Activated naive CD4-positive, alpha-beta T cell treated with anti-CD3 and anti-CD28 coated beads, Interleukin-2, amount 50 U/mL, for 16 hours (primary cell): Measurements from ENCODE around the gene EXOC4.
"Not testable (repeated sequence)": the region's sequence is repeated elsewhere in the genome, so short reads cannot be mapped to it uniquely, and the experiment has no call there.

Experiments
- DNase-seq: peaks from one replicate; pipeline ENCODE4 v3.0.0-alpha.2; 2020

The EXOC4 gene

DNA sequence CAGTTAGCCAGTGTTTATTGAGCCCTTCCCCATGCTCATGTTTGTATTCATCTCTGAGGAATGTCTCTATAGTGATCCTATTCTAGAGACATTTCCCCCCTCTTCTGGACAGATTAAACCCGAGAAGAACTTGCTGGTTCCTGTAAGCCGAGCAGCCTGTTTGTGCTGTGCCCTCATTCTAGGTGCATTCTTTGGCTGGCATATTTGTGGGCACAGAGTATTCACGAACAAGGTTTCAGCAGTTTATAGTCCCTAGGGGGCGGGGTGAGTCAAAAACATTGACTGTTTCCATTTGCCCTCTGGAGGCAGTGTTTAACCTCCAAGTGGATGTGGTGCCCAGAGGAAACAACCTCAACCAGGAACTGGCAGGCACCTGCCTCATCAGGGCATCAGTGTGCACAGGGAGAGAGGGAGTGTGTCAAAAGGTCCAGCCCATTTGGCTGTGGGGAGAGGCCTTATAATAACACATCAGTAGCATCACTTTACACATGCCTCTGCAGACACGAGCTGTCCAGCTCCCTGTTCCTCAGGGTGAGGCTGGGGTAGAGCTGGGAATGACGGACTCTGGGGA, 600.9 kb downstream of the EXOC4 start:
- no peak for DNase-seq

DNA sequence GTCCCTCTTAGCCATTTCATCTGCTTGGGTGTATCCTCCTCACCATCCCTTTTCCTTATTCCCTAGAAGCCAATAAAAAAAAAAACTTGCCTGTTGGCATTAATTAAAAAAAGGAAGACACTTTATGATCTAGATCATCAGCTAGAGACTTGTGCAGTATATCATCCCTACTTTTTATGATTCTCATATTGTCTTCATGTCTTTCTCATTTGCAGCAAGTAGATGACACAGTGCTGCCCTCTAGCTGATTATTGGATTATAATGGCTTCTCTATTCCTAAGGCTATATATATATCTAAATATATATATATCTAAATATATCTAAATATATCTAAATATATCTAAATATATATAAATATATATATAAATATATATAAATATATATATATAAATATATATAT, 601.9 kb downstream of the EXOC4 start:
- no peak for DNase-seq

DNA sequence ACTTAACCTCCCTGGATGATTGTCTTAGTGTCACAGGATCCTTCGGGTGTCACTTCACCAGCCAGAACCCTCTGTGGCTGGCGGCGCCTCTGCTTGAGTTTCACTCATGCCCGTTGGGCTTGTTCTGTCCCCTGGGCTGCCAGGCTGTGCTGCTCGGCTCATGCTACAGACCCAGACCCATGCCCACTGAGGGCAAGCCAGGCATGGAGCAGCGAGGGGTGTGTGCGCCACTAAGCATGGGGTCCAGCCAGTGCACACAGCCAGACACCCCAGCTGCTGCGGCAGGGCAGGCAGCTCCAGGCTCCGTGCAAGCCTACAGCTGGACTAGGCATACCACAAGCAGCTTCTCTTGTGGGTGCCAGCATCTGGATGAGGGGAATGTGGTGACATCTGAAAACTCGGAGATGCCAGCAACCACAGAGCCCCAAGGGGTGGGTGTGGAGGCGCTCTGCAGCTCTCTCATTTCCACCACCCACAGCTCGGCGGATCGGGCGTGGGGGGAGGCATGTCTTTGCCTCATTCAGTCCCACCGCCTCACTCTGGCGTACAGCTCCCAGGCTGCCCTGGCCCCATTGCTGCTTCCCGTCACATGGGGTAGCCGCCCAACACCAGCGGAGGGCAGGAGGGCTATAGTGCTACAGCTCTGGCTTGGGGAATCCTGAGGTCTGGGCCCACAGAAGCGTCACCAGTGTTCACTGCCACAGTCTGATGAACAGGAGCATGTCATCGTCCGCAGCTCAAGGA, 604.7 kb downstream of the EXOC4 start:
- DNase-seq = no peak

DNA sequence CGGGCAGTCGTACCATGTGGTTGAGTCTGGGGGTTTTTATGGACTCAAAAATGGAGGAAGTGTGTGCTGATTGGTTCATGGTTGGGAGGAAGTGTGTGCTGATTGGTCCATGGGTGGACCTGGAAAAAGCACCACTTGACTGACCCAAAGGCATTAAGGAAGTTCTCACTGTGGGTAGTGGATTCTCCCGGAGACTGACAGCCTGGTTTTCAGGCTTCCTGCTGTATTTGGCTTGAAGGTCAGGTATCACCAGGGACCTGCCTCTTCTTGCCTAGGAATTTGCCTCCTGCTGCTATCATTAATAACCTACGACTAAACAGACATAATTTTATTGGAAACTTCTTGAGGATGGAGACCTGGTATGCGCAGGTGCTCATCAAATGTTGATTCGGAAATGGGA, 605.4 kb downstream of the EXOC4 start:
- no peak for DNase-seq

DNA sequence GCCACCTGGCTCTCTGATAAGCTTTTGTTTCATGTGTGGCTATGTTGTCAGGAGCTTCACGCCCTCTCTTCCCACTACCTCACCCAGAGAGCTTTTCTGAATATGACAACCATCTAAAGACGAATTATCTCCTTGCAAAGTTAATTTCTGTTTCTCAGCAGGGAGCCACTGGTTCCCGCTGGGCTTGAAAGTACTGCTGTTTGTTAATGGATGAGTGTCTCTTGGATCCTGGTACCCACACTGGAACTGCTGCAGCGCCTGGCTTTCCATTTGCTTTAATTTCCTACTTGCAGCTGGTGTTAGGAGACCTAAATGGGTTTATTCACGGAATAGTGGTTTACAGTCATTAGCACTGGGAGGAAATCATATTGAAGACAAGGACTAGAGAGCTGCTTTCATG, 606.4 kb downstream of the EXOC4 start:
- DNase-seq = no peak

DNA sequence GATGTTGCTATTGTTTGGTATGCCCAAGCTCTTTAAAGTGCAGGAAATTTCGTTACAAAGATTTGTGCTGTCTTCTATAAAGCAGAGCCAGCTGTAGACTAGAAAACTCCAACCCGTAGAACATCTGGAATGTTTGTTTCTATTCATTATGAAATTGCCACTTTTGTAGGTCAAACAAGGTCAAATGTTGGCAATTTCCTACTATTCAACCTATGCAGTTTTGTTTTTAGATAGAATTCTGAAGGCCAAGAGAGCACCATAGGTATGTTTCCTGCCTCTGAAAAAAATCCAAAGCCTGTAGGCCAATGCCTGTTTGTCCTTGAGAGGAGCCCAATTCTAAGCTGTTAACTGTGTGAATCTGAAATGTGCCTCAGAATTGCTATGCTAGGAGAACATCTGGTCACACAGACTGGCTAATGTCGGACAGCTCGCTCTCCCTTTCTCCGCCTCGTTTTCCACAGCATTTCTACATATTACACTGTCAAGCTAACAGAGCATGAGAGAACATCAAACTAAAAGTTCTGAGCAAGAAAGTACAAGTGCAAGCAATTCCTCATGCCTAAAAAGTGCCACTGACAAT, 607.1 kb downstream of the EXOC4 start:
- no peak for DNase-seq

DNA sequence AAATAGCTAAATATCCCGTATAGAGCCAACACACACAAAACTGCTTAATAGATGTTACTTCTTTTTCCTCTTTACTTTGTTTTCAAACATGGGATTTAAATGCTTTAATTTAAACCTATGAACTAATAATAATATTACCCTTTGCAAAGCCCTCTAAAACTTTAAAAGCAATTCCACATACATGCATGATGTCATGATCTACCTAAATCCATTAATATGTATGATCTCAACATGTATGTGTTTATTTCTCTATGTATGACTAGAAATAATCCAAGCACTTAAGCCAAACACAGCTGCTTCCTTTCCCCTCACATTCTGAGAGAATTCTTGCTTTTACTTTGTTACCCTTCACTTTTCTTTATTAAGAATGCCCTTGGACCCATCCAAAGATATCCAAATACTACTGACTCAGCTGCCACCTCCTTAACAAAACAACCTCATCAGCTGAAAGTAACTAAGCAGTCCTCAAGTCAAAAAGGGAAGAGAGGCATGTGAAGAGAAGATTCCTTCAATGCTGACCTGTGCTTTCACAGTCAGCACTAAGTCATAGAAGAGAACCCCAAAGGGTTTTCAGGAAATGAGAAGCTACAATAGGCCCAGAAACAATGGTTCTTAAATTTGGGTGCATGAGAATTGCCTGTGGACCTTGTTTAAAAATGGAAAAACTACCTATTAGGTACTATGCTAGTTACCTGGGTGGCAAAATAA, 607.9 kb downstream of the EXOC4 start:
- no peak for DNase-seq

DNA sequence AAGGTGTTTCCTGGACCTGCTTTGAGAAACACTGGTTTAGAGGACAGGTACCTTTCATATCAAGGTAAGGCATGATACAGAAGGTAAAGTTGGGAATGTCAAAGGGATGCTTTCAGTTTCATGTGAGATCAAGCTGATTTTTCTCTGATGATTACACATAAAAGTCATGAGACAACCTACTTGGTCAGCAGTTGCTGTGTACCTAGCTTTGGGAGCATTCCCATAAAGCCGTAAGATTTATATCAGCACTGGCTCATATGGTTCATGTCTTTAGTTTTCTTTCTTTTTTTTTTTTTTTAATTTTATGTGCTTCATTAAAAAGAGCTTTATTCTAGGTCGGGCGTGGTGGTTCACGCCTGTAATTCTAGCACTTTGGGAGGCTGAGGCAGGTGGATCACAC, 609.0 kb downstream of the EXOC4 start:
- no peak for DNase-seq

DNA sequence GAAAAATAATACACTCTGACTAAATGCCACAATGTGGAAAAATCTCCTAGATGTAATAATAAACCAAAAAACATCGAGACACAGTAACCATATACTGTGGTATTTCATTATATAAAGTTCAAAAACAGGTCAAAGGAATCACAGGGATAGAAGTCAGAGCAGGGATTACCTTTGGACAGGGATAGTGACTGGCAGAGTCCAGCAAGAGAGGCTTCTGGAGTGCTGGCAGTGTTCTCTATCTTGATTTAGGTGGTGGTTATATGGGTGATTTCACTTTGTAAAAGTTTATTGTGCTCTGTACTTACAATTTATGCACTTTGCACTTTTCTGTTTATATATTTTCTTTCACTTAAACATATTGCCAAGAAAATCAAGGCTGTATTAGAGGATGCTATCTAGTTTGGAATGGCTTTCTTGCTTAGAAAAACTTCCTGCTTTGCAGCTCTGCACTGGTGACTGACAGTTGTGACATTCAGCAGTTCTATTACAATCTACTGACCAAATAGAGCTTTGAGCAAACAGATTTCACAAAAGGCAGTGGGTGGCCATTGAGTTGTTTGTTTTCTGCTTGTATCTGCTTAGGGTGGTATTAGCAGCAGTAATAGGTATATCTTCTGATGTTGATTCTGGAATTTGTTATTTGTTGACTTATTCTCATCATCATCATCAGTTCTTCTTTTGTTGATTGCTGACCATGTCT, 610.6 kb downstream of the EXOC4 start:
- no peak for DNase-seq

DNA sequence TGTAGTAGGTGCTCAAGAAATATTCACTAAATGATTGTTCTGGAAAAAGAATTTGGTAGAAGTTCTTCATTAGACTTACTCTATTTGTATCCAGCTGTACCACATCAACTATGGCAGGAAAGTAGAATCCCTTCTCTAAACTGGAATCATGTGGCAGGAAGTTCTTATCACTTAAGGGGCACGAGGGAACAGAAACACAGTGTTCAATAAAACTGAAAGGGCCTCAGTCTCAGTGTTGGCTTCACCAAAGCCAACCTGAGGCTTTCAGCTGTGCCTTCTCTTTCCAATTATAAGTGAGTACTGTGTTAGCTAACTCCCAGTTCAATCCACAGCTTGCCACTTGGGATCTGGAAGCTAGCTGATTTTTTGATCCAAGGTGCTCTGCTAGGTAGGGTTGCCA, 616.7 kb downstream of the EXOC4 start:
- DNase-seq = no peak

DNA sequence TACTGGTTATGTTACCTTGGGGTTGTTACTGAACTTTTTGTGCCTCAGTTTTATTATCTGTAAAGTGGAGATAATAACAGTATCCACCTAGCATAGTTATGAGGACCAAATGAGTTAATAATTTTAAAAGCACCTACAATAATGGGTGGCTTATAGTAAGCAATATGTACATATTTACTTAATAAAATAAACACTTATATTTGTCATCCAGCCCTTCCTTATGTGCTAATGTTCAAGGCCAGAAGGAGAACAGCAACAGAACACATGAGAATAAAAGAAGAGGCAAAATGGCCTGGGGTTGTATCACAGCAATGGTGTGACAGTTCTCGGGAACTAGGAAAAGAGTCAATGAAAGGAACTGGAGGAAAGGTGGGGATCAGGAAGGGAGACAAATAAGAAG, 618.9 kb downstream of the EXOC4 start:
- DNase-seq = no peak

DNA sequence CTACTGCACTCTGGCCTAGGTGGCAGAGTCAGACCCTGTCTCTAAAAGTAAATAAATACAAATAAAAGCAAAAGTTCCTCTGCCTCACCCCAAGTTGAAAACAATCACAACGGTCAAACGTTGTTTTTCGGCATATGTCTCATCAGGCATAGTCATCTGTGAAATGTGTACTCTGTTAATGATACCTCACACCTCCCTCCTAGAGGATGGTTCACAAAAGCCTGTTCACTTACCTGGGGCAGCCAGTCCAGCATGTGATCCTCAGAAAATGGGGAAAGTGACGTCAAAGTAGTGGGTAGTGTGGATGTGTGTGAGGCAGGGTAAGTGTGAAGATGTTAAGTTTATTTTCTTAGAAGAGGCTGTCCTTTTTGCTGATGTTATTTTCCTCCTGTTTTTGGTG, 620.3 kb downstream of the EXOC4 start:
- DNase-seq = no peak

DNA sequence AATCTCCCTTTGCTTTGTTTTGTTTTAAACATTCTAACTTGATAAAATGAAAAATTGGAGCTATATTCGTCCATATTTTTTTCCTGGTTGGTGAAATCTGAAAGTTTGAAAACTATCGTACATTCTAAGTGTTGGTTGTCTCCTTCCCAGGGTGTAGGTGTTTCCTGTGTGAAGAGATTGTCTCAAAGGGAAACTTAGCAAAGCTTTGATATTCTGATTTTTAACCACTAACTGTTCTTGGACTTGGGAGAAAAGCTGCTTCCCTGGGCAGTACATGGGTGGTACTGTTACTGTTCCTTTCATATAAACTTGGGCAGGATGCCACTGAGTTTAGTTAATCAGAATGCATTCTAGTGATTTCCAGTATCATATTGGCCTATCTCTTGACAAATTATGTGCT, 620.8 kb downstream of the EXOC4 start:
- DNase-seq = no peak

DNA sequence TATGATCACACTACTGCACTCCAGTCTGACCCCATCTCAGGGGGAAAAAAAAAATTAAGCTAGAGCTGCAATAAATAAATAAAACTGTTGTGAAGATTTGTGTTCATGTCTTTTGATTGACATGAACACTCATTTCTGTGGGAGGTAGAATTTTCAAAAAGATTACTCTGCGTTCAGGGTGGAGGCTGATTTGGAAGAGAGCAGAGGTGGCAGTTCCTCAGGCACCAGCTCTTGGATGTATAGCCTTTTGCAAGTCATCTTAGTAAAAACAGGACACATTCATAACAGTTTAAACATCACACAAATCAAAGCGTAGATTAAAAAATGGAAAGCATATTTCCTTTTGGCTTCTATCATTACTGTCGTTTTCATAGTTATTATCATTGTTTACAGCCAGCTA, 630.7 kb downstream of the EXOC4 start:
- DNase-seq = no peak

DNA sequence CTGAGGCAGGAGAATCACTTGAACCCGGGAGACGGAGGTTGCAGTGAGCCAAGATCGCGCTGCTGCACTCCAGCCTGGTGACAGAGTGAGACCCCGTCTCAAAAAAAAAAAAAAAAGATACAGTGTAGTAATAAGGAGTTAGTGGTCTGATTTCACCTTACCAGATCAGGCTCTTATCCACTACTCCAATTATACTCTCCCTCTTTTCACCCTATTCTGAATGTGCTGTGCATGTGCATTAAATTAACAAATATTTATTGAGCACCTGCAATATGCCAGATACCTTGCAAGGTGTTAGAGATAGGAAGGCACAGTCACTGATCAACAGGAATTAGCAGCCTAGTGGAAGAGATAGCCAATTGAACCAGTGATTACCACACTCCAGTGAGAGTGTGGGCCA, 632.3 kb downstream of the EXOC4 start:
- DNase-seq = no peak

DNA sequence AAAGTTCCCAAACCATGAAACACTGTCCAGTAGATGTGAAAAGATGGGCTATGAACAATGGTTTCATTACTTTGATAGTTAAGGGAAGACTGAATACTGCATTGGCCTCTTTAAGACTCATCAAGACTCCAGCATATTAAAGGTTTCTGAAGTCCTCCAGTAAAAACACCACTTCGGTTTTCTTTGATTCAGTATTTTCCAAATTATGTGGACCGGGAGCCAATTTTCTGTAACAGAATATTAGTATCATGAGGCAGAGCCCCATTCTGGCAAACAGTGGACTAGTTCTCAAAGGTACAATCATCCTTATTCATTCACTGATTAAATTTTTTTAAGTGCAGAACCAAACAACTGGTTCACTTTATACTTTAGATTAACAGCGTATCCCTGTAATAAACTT, 633.2 kb downstream of the EXOC4 start:
- no peak for DNase-seq

DNA sequence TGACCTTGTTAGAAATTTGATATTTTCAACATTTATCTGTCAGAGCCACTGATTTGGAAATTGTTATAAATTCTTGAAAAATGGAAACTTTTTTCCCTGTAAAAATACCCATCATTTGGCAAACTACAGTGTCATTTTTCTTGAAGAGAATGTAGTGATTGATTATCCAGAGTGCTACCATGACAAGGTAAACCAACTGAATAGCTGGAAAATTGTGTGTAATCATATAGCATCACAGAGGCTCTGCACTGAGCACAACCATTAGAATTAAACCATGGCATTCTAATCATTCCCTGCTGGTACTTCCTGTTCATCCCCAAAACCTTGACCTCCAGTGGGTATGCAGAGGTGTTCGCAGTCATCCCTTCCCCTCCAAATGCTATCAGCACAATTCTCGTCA, 633.9 kb downstream of the EXOC4 start:
- DNase-seq = no peak

DNA sequence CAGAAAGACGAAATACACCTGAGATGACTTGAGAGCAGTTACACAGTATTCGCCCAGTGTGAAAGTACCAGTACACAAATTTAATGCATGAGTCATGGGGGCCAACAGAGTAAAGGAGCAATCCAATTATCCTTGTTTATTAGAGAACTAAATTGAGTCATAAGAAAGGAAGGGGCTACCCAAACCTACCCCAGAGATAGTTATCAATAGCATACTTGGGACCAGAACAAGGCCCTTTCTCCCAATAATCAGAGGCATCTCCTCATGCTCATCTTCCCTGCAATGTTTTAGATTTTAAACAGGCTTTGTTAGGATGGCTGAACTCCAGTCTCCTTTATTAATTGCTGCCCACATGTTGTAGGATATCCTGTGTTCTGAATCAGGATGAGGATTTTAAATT, 634.6 kb downstream of the EXOC4 start:
- no peak for DNase-seq

DNA sequence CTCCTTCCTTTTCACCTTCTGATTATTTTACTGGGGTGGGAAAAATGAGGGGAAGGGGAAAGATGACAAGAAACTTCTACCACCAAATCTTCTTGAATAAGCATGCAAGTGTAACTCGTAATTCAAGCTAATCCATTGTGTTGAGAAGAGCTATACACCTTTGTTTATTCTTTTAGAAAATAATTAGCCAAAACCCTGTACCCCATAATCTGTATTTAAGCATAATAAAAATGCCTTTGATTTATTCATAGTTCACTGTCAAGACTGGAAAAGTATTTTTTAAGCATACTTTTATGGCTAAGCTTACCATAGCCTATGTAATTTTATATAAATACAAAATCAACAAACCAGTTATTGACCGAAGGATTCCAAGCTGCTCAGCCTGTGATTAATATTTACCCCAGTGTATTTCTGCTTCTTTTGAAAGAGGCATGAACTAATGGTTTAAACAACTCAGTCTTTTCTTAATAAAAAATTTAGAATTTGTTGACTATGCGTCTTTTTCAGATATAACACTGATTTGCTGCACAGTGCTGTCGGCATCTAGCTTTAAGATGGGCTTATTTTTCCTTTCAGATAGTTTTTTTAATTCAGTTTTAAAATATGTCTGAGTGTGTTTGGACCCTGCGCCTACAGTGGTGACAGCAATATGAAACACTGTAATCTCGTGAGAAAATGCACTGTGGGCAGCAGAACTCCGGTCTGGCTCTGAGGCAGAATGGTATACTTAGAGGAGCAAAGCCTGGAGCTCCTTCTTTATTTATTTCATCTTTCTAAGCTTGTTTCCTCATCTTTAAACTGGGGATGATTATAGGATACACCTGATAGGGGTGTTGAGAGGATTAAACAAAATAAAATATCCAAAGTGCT, 635.4 kb downstream of the EXOC4 start:
- no peak for DNase-seq

DNA sequence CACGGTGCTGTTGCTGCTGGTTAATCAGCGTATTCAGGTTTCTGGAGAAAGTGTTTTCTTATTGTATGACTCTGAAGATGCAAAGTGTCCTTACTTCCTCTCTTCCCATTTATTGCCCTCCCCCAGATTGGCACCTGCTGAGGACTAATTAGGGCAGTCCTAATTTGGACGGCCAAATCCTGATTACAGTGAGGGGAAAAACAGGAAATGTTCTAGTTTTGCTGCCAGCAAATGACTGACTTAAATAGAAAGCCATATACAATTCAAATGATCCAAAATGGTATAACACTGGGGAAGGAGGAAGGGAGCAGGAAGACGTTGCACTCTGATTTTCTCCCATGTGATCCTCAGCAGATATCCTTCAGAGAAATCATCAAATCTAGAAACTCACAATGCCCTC, 651.9 kb downstream of the EXOC4 start:
- DNase-seq = no peak

DNA sequence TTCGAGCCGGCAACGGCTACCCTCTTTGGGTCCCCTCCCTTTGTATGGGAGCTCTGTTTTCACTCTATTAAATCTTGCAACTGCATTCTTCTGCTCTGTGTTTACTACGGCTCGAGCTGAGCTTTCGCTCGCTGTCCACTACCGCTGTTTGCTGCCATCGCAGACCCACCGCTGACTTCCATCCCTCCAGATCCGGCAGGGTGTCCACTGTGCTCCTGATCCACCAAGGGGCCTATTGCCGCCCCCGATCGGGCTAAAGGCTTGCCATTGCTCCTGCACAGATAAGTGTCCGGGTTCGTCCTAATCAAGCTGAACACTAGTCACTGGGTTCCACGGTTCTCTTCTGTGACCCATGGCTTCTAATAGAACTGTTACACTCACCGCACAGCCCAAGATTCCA, 653.7 kb downstream of the EXOC4 start:
- not testable (repeated sequence) for DNase-seq

DNA sequence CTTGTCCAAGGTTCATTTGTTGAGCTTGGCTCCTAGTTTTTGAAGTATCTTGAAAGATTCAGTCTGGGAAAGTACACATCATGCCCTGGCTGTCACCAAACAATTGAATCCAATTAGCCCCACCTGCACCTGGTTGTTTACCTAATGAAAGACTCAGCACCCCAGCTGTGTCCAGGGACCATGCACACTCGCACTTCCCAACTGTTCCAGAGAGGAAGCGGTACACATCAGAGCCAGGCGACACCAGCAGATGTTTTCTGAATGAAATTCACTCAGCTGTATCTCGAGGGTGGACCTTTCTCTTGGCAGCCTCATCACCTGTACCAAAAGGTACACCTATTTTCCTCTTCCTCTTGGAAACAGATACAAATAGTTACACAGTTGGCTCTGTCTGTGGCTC, 657.9 kb downstream of the EXOC4 start:
- no peak for DNase-seq

DNA sequence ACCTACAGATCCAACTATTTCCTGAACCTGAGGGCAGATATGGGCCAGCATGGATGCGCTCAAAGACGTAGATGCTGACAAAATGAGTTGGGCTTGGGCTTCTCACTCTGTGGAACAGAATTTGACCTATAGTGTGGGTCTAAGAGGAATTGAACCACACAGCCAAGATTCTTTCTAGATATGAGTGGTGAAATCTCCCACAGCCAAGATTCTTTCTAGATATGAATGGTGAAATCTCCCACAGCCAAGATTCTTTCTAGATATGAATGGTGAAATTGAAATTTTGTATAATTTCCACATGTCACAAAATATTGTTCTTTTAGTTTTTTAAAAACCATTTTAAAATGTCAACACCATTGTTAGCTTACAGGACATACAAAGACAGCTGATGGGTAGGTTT, 658.8 kb downstream of the EXOC4 start:
- no peak for DNase-seq
